Measurements from ENCODE around the gene SPINK8.
"Not testable (repeated sequence)": the region's sequence is repeated elsewhere in the genome, so short reads cannot be mapped to it uniquely, and the experiment has no call there.

The SPINK8 gene

GRCh38 chr3:48353987-48354386 lies 20.5 kb upstream of the SPINK8 start:
- peaks cover 0 to 4% of the 10 kb centered on the region in 2 donors for H3K27me3 ChIP-seq (ENCODE audit: control insufficient read depth in 1 of 2, insufficient read depth in 2 of 2, low read length in 2 of 2)
- H3K4me1 ChIP-seq (ENCODE audit: control insufficient read depth, insufficient read depth, low read length), result no peaks in the 10 kb centered on the region
- H3K36me3 ChIP-seq (ENCODE audit: control insufficient read depth in 2 of 2, insufficient read depth in 2 of 2, low read length in 2 of 2), result no peaks in the 10 kb centered on the region
- H3K9ac ChIP-seq (ENCODE audit: low read length in 2 of 2), result no peak overlapping the region
- H3K4me3 ChIP-seq (ENCODE audit: low read length in 2 of 2), result no peak overlapping the region
- no peak overlapping the region for H3K27ac ChIP-seq (ENCODE audit: low read length)
- no peaks in the 10 kb centered on the region for H3K9me3 ChIP-seq (ENCODE audit: control insufficient read depth in 2 of 2, low read length in 2 of 2)

GRCh38 chr3:48352546-48352945 lies 19.1 kb upstream of the SPINK8 start:
- Histone ChIP-seq H3K27me3 (ENCODE audit: control insufficient read depth in 1 of 2, insufficient read depth in 2 of 2, low read length in 2 of 2) (peaks cover 0 to 4% of the 10 kb centered on the region in 2 donors), H3K27ac (ENCODE audit: low read length) (no peak overlapping the region), H3K4me1 (ENCODE audit: control insufficient read depth, insufficient read depth, low read length) (no peaks in the 10 kb centered on the region), H3K4me3 (ENCODE audit: low read length in 2 of 2) (no peak overlapping the region), H3K36me3 (ENCODE audit: control insufficient read depth in 2 of 2, insufficient read depth in 2 of 2, low read length in 2 of 2) (no peaks in the 10 kb centered on the region), H3K9ac (ENCODE audit: low read length in 2 of 2) (no peak overlapping the region), H3K9me3 (ENCODE audit: control insufficient read depth in 2 of 2, low read length in 2 of 2) (no peaks in the 10 kb centered on the region)

- H3K4me3 ChIP-seq (ENCODE audit: low read length in 2 of 2), result no peak overlapping the region
- H3K4me1 ChIP-seq (ENCODE audit: control insufficient read depth, insufficient read depth, low read length), result no peaks in the 10 kb centered on the region
- H3K36me3 ChIP-seq (ENCODE audit: control insufficient read depth in 2 of 2, insufficient read depth in 2 of 2, low read length in 2 of 2), result no peaks in the 10 kb centered on the region
- no peaks in the 10 kb centered on the region for H3K9me3 ChIP-seq (ENCODE audit: control insufficient read depth in 2 of 2, low read length in 2 of 2)
- H3K27me3 ChIP-seq (ENCODE audit: control insufficient read depth in 1 of 2, insufficient read depth in 2 of 2, low read length in 2 of 2), result no peaks in the 10 kb centered on the region
- H3K9ac ChIP-seq (ENCODE audit: low read length in 2 of 2), result no peak overlapping the region
- no peak overlapping the region for H3K27ac ChIP-seq (ENCODE audit: low read length)
Observed at GRCh38 chr3:48347500-48347899, 14.0 kb upstream of the SPINK8 start.

GRCh38 chr3:48345946-48346572 lies 12.6 kb upstream of the SPINK8 start:
- no peaks in the 10 kb centered on the region for H3K27me3 ChIP-seq (ENCODE audit: control insufficient read depth in 1 of 2, insufficient read depth in 2 of 2, low read length in 2 of 2)
- no peaks in the 10 kb centered on the region for H3K4me1 ChIP-seq (ENCODE audit: control insufficient read depth, insufficient read depth, low read length)
- H3K36me3 ChIP-seq (ENCODE audit: control insufficient read depth in 2 of 2, insufficient read depth in 2 of 2, low read length in 2 of 2), result no peaks in the 10 kb centered on the region
- H3K9me3 ChIP-seq (ENCODE audit: control insufficient read depth in 2 of 2, low read length in 2 of 2), result no peaks in the 10 kb centered on the region
- no peak overlapping the region for H3K4me3 ChIP-seq (ENCODE audit: low read length in 2 of 2)
- H3K27ac ChIP-seq (ENCODE audit: low read length), result no peak overlapping the region
- no peak overlapping the region for H3K9ac ChIP-seq (ENCODE audit: low read length in 2 of 2)

- no peaks in the 10 kb centered on the region for H3K9me3 ChIP-seq (ENCODE audit: control insufficient read depth in 2 of 2, low read length in 2 of 2)
- H3K27ac ChIP-seq (ENCODE audit: low read length), result no peak overlapping the region
- no peak overlapping the region for H3K4me3 ChIP-seq (ENCODE audit: low read length in 2 of 2)
- H3K27me3 ChIP-seq (ENCODE audit: control insufficient read depth in 1 of 2, insufficient read depth in 2 of 2, low read length in 2 of 2), result no peaks in the 10 kb centered on the region
- no peak overlapping the region for H3K9ac ChIP-seq (ENCODE audit: low read length in 2 of 2)
- no peaks in the 10 kb centered on the region for H3K36me3 ChIP-seq (ENCODE audit: control insufficient read depth in 2 of 2, insufficient read depth in 2 of 2, low read length in 2 of 2)
- no peaks in the 10 kb centered on the region for H3K4me1 ChIP-seq (ENCODE audit: control insufficient read depth, insufficient read depth, low read length)
Observed at GRCh38 chr3:48344867-48345507, 11.5 kb upstream of the SPINK8 start.

GRCh38 chr3:48343432-48343831 lies 10.0 kb upstream of the SPINK8 start:
- Histone ChIP-seq H3K9me3 (ENCODE audit: control insufficient read depth in 2 of 2, low read length in 2 of 2) (no peaks in the 10 kb centered on the region), H3K27me3 (ENCODE audit: control insufficient read depth in 1 of 2, insufficient read depth in 2 of 2, low read length in 2 of 2) (no peaks in the 10 kb centered on the region), H3K4me3 (ENCODE audit: low read length in 2 of 2) (no peak overlapping the region), H3K4me1 (ENCODE audit: control insufficient read depth, insufficient read depth, low read length) (no peaks in the 10 kb centered on the region), H3K9ac (ENCODE audit: low read length in 2 of 2) (no peak overlapping the region), H3K27ac (ENCODE audit: low read length) (no peak overlapping the region), H3K36me3 (ENCODE audit: control insufficient read depth in 2 of 2, insufficient read depth in 2 of 2, low read length in 2 of 2) (no peaks in the 10 kb centered on the region)

GRCh38 chr3:48338635-48339034 lies 5.2 kb upstream of the SPINK8 start:
- H3K9me3 ChIP-seq (ENCODE audit: control insufficient read depth in 2 of 2, low read length in 2 of 2), result no peaks in the 10 kb centered on the region
- H3K9ac ChIP-seq (ENCODE audit: low read length in 2 of 2), result no peak overlapping the region
- no peaks in the 10 kb centered on the region for H3K36me3 ChIP-seq (ENCODE audit: control insufficient read depth in 2 of 2, insufficient read depth in 2 of 2, low read length in 2 of 2)
- no peaks in the 10 kb centered on the region for H3K27me3 ChIP-seq (ENCODE audit: control insufficient read depth in 1 of 2, insufficient read depth in 2 of 2, low read length in 2 of 2)
- H3K4me3 ChIP-seq (ENCODE audit: low read length in 2 of 2), result no peak overlapping the region
- H3K4me1 ChIP-seq (ENCODE audit: control insufficient read depth, insufficient read depth, low read length), result no peaks in the 10 kb centered on the region
- H3K27ac ChIP-seq (ENCODE audit: low read length), result no peak overlapping the region

GRCh38 chr3:48337536-48337935 lies 4.1 kb upstream of the SPINK8 start:
- not testable (repeated sequence) for H3K27me3 ChIP-seq (ENCODE audit: control insufficient read depth in 1 of 2, insufficient read depth in 2 of 2, low read length in 2 of 2); H3K27ac ChIP-seq (ENCODE audit: low read length); H3K4me1 ChIP-seq (ENCODE audit: control insufficient read depth, insufficient read depth, low read length); H3K9me3 ChIP-seq (ENCODE audit: control insufficient read depth in 2 of 2, low read length in 2 of 2); H3K4me3 ChIP-seq (ENCODE audit: low read length in 2 of 2); H3K36me3 ChIP-seq (ENCODE audit: control insufficient read depth in 2 of 2, insufficient read depth in 2 of 2, low read length in 2 of 2); H3K9ac ChIP-seq (ENCODE audit: low read length in 2 of 2)

- H3K9me3 ChIP-seq (ENCODE audit: control insufficient read depth in 2 of 2, low read length in 2 of 2); H3K4me1 ChIP-seq (ENCODE audit: control insufficient read depth, insufficient read depth, low read length); H3K9ac ChIP-seq (ENCODE audit: low read length in 2 of 2); H3K36me3 ChIP-seq (ENCODE audit: control insufficient read depth in 2 of 2, insufficient read depth in 2 of 2, low read length in 2 of 2); H3K27ac ChIP-seq (ENCODE audit: low read length); H3K4me3 ChIP-seq (ENCODE audit: low read length in 2 of 2); H3K27me3 ChIP-seq (ENCODE audit: control insufficient read depth in 1 of 2, insufficient read depth in 2 of 2, low read length in 2 of 2): not testable (repeated sequence)
Observed at GRCh38 chr3:48335286-48335685, 1.8 kb upstream of the SPINK8 start.

GRCh38 chr3:48334605-48335004 lies 1.1 kb upstream of the SPINK8 start:
- Histone ChIP-seq H3K27ac (ENCODE audit: low read length) (no peak overlapping the region), H3K27me3 (ENCODE audit: control insufficient read depth in 1 of 2, insufficient read depth in 2 of 2, low read length in 2 of 2) (no peaks in the 10 kb centered on the region), H3K4me3 (ENCODE audit: low read length in 2 of 2) (no peak overlapping the region), H3K9ac (ENCODE audit: low read length in 2 of 2) (no peak overlapping the region), H3K4me1 (ENCODE audit: control insufficient read depth, insufficient read depth, low read length) (no peaks in the 10 kb centered on the region), H3K36me3 (ENCODE audit: control insufficient read depth in 2 of 2, insufficient read depth in 2 of 2, low read length in 2 of 2) (no peaks in the 10 kb centered on the region), H3K9me3 (ENCODE audit: control insufficient read depth in 2 of 2, low read length in 2 of 2) (no peaks in the 10 kb centered on the region)

- not testable (repeated sequence) for H3K4me3 ChIP-seq (ENCODE audit: low read length in 2 of 2); H3K9ac ChIP-seq (ENCODE audit: low read length in 2 of 2); H3K36me3 ChIP-seq (ENCODE audit: control insufficient read depth in 2 of 2, insufficient read depth in 2 of 2, low read length in 2 of 2); H3K4me1 ChIP-seq (ENCODE audit: control insufficient read depth, insufficient read depth, low read length); H3K27ac ChIP-seq (ENCODE audit: low read length); H3K9me3 ChIP-seq (ENCODE audit: control insufficient read depth in 2 of 2, low read length in 2 of 2); H3K27me3 ChIP-seq (ENCODE audit: control insufficient read depth in 1 of 2, insufficient read depth in 2 of 2, low read length in 2 of 2)
Observed at GRCh38 chr3:48331706-48332435, 1.6 kb downstream of the SPINK8 start.
